DMS 273 (cell line): ENCODE results near the gene HSPG2.

Source experiments
- DNase-seq: peaks from one replicate; lab custom pipeline; 2025; ENCODE audit not compliant: unreplicated experiment; lab: John Stamatoyannopoulos, UW

HSPG2 gene

DNA sequence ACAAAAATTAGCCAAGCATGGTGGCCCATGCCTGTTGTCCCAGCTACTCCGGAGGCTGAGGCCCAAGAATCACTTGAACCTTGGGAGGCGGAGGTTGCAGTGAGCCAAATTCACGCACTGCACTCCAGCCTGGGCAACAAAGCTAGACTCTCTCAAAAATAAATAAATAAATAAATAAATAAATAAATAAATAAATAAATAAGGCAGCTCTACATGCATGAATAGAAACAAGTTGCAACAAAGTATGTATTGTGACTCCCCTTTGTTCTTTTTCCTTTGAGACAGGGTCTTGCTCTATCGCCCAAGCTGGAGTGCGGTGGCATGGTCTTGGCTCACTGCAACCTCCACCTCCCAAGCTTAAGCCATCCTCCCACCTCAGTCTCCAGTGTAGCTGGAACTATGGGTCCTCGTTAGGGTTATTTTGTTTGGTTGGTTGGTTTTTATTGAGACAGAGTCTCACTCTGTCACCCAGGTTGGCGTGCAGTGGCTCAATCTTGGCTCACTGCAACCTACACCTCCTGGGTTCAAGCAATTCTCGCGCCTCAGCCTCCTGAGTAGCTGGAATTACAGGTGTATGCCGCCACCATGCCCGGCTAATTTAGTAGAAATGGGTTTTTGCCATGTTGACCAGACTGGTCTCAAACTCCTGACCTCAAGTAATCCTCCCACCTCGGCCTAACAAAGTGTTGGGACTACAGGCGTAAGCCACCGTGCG, 162.1 kb downstream of the HSPG2 start:
- DNase-seq = no peak

DNA sequence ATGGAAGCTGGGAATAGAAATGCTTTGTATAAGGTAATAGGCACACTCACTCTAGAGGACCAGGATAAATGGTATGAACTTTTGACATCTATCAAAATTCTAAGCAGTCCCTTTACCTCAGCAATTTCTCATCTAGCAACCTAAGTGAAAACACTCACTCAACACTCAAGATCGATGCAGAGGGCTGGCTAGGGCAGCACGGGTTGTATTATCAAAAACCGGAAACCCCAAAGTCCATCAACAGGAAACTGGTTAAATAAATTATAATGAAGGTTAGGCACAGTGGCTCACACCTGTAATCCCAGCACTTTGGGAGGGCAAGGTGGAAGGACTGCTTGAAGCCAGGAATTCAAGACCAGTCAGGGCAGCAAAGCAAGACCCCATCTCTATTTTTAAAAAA, 163.5 kb downstream of the HSPG2 start:
- no peak for DNase-seq
